Transverse colon (tissue), 4 donors: ENCODE data around the gene PDE4DIP. TPM values are rescaled to one million over a fixed set of nuclear protein-coding genes. Genes with fewer than 3 reads are reported as not detected.
"Not testable (repeated sequence)": the region's sequence is repeated elsewhere in the genome, so short reads cannot be mapped to it uniquely, and the experiment has no call there.

Experiments
- DNase-seq: peaks from one replicate; pipeline ENCODE4 v3.0.0-alpha.2; 2019
- H3K27ac ChIP-seq, 4 donors: fragments of 200-600 bp; sonication (generic); 2 replicates each; pipeline ENCODE4 v1.5.1; 2016 to 2018; ENCODE audit warnings: inconsistent platforms in 4 of 4
- H3K27me3 ChIP-seq: fragments of 200-600 bp; sonication (generic); 2 replicates; pipeline ENCODE4 v1.5.1; 2017; ENCODE audit warnings: inconsistent platforms
- H3K36me3 ChIP-seq, 4 donors: fragments of 200-600 bp; sonication (generic); 2 replicates each; pipeline ENCODE4 v1.5.1; 2017 to 2019; ENCODE audit warnings: inconsistent platforms in 4 of 4
- H3K4me1 ChIP-seq, 4 donors: fragments of 200-600 bp; sonication (generic); 2 replicates each; pipeline ENCODE4 v1.5.1; 2017 to 2020; ENCODE audit warnings: inconsistent platforms in 4 of 4
- H3K4me3 ChIP-seq, 4 donors: fragments of 200-600 bp; sonication (generic); 1 replicate in 1 of 4; 2 replicates in 3 of 4; pipeline versions ENCODE4 v1.5.1 to v1.6.1; 2017 to 2019; ENCODE audit warnings: inconsistent platforms in 4 of 4
- H3K9me3 ChIP-seq, 2 donors: fragments of 200-600 bp; sonication (generic); 2 replicates each; pipeline ENCODE4 v1.5.1; 2017 to 2019; ENCODE audit warnings: inconsistent platforms in 2 of 2
- WGBS, 2 donors: methylation state at CpG; one replicate each; pipeline ENCODE4 v1.1.5; 2018; ENCODE audit warnings: low coverage in 1 of 2; 5-methylcytosine and 5-hydroxymethylcytosine counted together
- in situ Hi-C, 4 donors: fragments of 200-750 bp; cut with MboI; loops; one replicate each; pipeline versions ENCODE4 v1.15.0 to v1.15.1; 2017; ENCODE audit warnings: low sequenced_read_pairs in 3 of 4, low pct_ligation_motif_present in 1 of 4, low pct_unique_long_range_greater_than_20kb in 1 of 4
- intact Hi-C: fragments of 100-400 bp; cut with DNase I; formaldehyde crosslinking; loops from one replicate; pipeline ENCODE4 v1.15.1; 2023; ENCODE audit warnings: low total_unique reads
- total RNA-seq, 4 donors: library from RNA; depleted of rRNA; stranded (reverse); fragments of >200 nt; gene quantifications; one replicate each; pipeline ENCODE4 v1.1.0, GENCODE V29; 2016

The PDE4DIP gene
- total RNA-seq, 4 donors from 2014 or later: 50.9 to 149 (median 57.3) TPM

DNA sequence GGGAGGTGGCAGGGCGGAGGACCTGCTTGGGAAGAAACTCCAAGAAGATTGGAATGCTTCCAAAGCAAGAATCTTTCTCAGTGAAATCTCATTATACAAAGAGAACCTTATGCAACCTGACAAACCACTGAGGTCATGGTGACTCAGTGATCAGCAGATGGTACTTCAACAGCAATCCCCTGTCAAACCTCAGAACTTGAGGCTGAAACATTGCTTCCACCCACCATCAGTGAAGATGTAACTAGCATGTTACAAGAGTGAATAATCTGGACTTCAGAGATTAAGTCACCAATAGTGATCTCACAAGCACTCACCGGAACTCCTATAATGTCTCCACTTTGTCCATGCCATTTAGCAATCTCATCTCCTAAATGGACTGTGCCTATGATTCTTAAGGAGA is 148.1 kb downstream of the PDE4DIP start:
- H3K27ac ChIP-seq, H3K36me3 ChIP-seq, intact Hi-C loops, H3K9me3 ChIP-seq, in situ Hi-C loops, H3K4me1 ChIP-seq, H3K4me3 ChIP-seq, H3K27me3 ChIP-seq, DNase-seq: not testable (repeated sequence)
- 88% methylated on average over 1 of the region's 2 CpGs; no CpG with 5 or more reads in 1 of the 2 donors for WGBS, 2 donors

GRCh38 chr1:148996449-148997224 is 152.4 kb downstream of the PDE4DIP start:
- H3K9me3 ChIP-seq, H3K27me3 ChIP-seq, H3K27ac ChIP-seq, DNase-seq, intact Hi-C loops, H3K36me3 ChIP-seq, H3K4me1 ChIP-seq, H3K4me3 ChIP-seq, in situ Hi-C loops: not testable (repeated sequence)
- 93 to 96% methylated on average over 3 to 4 of the region's 5 CpGs for WGBS, 2 donors

DNA sequence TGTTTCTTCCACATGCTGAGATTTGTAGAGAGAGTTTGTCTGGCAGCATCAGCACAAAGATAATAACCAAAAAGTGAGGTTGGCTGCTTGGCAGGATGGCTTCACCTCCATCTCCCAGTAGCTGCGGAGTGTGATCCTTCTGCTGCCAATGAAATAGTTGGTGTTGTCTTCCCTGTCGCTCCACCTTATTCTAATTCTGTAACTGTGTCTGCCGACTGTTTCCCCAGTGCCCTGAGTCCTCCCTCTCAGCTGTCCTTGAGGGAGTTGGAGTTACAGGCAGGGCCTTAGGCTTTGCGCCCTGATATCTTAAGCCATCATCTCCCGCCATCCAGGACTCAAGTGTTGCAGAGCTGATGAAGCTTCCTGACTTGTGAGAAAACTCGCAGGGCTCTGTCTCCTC is 153.2 kb downstream of the PDE4DIP start:
- H3K27ac ChIP-seq, DNase-seq, H3K36me3 ChIP-seq, H3K4me3 ChIP-seq, H3K27me3 ChIP-seq, H3K4me1 ChIP-seq, in situ Hi-C loops, H3K9me3 ChIP-seq, intact Hi-C loops: not testable (repeated sequence)
- 91% methylated on average over 1 of the region's 6 CpGs; no CpG with 5 or more reads in 1 of the 2 donors for WGBS, 2 donors

GRCh38 chr1:149002664-149003063 is 158.4 kb downstream of the PDE4DIP start:
- in situ Hi-C loops: not testable (repeated sequence)

GRCh38 chr1:149008326-149008725 is 164.1 kb downstream of the PDE4DIP start:
- H3K36me3 ChIP-seq, H3K27ac ChIP-seq, intact Hi-C loops, H3K4me3 ChIP-seq, H3K4me1 ChIP-seq, H3K27me3 ChIP-seq, in situ Hi-C loops, H3K9me3 ChIP-seq, DNase-seq: not testable (repeated sequence)
- WGBS, 2 donors: no CpG with 5 or more reads among the region's 4 CpGs

More at GRCh38 chr1:149002664-149003063, 158.4 kb downstream of the PDE4DIP start:
- H3K4me1 ChIP-seq, intact Hi-C loops, H3K27me3 ChIP-seq, H3K36me3 ChIP-seq, H3K9me3 ChIP-seq, H3K4me3 ChIP-seq, H3K27ac ChIP-seq, DNase-seq: not testable (repeated sequence)
- no CpG with 5 or more reads among the region's 8 CpGs for WGBS, 2 donors

DNA sequence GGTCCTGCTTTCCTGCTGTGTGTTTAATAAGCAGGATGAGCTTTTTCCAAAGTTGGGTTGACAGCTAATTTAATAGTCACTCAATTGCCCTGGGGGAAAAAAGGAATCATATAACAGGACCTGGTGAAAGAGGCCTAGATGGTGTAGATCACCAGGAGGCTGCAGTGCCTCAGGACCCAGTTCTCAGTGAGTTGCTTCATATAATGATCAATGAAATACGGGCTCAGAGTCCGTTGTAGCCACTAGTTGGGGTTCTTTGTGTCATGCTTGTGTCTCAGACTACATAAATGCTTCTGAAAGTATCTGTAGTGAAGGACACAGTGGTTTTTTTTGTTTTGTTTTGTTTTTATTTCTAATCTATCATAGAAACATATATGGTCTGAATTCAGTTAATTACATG is 164.5 kb downstream of the PDE4DIP start:
- H3K4me3 ChIP-seq, DNase-seq, H3K27me3 ChIP-seq, in situ Hi-C loops, H3K9me3 ChIP-seq, intact Hi-C loops, H3K27ac ChIP-seq, H3K36me3 ChIP-seq, H3K4me1 ChIP-seq: not testable (repeated sequence)
- 100% methylated on average over 2 of the region's 2 CpGs; no CpG with 5 or more reads in 1 of the 2 donors for WGBS, 2 donors

- H3K27ac ChIP-seq, in situ Hi-C loops, H3K27me3 ChIP-seq, intact Hi-C loops, H3K4me3 ChIP-seq, DNase-seq, H3K36me3 ChIP-seq, H3K9me3 ChIP-seq, H3K4me1 ChIP-seq: not testable (repeated sequence)
- WGBS, 2 donors: 88% methylated on average over 3 of the region's 3 CpGs; no CpG with 5 or more reads in 1 of the 2 donors
Observed at GRCh38 chr1:149009761-149010160, 165.5 kb downstream of the PDE4DIP start.

- DNase-seq, in situ Hi-C loops, H3K36me3 ChIP-seq, H3K4me3 ChIP-seq, H3K4me1 ChIP-seq, intact Hi-C loops, H3K9me3 ChIP-seq, H3K27me3 ChIP-seq, H3K27ac ChIP-seq: not testable (repeated sequence)
- no CpG with 5 or more reads among the region's 5 CpGs for WGBS, 2 donors
Observed at GRCh38 chr1:149012599-149012998, 168.4 kb downstream of the PDE4DIP start.

- H3K4me1 ChIP-seq, H3K9me3 ChIP-seq, H3K4me3 ChIP-seq, H3K36me3 ChIP-seq, in situ Hi-C loops, intact Hi-C loops, H3K27me3 ChIP-seq, DNase-seq, H3K27ac ChIP-seq: not testable (repeated sequence)
- WGBS, 2 donors: 76% methylated on average over 2 of the region's 4 CpGs; no CpG with 5 or more reads in 1 of the 2 donors
Observed at GRCh38 chr1:149013513-149013912, 169.3 kb downstream of the PDE4DIP start.

DNA sequence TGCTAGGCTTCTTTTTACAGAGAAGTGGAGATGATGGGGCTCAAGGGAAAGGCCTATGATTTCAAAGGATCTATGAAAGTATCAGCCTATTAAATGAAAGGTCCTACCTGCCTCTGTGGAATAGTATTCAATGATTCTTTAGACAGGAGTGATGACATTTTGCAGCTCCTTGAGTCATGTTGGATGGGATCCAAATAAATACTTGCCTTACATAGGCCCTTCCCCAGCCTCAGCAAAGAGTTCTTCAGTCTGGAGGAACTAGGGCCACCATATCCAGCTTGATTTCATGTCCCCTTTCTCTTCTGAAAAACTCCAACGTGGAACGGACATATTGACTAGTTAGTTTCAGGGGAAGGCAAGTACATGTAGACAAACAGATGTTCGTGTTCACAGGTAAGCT is 171.3 kb downstream of the PDE4DIP start:
- in situ Hi-C loops, H3K27ac ChIP-seq, H3K4me3 ChIP-seq, H3K27me3 ChIP-seq, H3K36me3 ChIP-seq, H3K4me1 ChIP-seq, intact Hi-C loops, H3K9me3 ChIP-seq, DNase-seq: not testable (repeated sequence)
- WGBS, 2 donors: 79% methylated on average over 3 of the region's 3 CpGs; no CpG with 5 or more reads in 1 of the 2 donors

DNA sequence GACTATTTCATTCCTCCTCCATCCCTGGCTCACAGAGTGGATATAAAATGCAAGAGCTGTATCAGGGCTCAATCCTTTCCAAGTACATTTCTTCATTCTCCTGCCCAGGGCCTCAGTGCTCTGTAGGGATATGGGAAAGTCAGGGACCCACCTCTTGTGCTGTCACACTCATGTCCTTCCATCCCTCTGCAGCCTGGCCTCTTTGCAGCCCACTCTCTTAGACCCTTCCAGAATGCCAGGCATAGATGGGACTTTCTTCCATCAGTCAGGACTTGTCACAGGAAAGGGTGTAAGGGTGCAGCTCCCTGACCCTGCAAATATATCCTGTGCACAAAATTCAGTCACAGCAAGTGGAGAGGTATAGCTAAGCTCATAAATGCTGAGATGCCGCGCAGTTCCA is 172.4 kb downstream of the PDE4DIP start:
- H3K4me1 ChIP-seq, DNase-seq, H3K4me3 ChIP-seq, intact Hi-C loops, H3K9me3 ChIP-seq, H3K27ac ChIP-seq, H3K27me3 ChIP-seq, in situ Hi-C loops, H3K36me3 ChIP-seq: not testable (repeated sequence)
- 93% methylated on average over 2 of the region's 2 CpGs; no CpG with 5 or more reads in 1 of the 2 donors for WGBS, 2 donors
